HEK293 (cell line): ENCODE results near the gene CPM.

ENCODE experiments used
- GLIS2 ChIP-seq: fragments of 450-650 bp; formaldehyde crosslinking; IDR thresholded peaks from 2 replicates; pipeline ENCODE4 v1.5.1; 2016; ENCODE audit warnings: missing biosample characterization, missing genetic modification characterization
- ZFP37 ChIP-seq: fragments of 450-650 bp; formaldehyde crosslinking; IDR thresholded peaks from 2 replicates; pipeline ENCODE4 v1.5.1; 2016; ENCODE audit warnings: missing biosample characterization, missing genetic modification characterization
- ZNF10 ChIP-seq: fragments of 450-650 bp; formaldehyde crosslinking; IDR thresholded peaks from 2 replicates; pipeline ENCODE4 v1.5.1; 2017; ENCODE audit warnings: missing biosample characterization, missing genetic modification characterization
- ZNF114 ChIP-seq: fragments of 450-650 bp; formaldehyde crosslinking; IDR thresholded peaks from 2 replicates; pipeline ENCODE4 v1.5.0; 2017; ENCODE audit warnings: missing biosample characterization, missing genetic modification characterization
- TF ChIP-seq, protein P1 (sequence below): fragments of 450-650 bp; formaldehyde crosslinking; IDR thresholded peaks from 2 replicates; pipeline ENCODE4 v1.5.1; 2016; ENCODE audit warnings: missing biosample characterization, missing genetic modification characterization
- TF ChIP-seq, protein P2 (sequence below): fragments of 450-650 bp; formaldehyde crosslinking; IDR thresholded peaks from 2 replicates; pipeline ENCODE4 v1.5.1; 2016; ENCODE audit warnings: missing biosample characterization, missing genetic modification characterization

DNA sequence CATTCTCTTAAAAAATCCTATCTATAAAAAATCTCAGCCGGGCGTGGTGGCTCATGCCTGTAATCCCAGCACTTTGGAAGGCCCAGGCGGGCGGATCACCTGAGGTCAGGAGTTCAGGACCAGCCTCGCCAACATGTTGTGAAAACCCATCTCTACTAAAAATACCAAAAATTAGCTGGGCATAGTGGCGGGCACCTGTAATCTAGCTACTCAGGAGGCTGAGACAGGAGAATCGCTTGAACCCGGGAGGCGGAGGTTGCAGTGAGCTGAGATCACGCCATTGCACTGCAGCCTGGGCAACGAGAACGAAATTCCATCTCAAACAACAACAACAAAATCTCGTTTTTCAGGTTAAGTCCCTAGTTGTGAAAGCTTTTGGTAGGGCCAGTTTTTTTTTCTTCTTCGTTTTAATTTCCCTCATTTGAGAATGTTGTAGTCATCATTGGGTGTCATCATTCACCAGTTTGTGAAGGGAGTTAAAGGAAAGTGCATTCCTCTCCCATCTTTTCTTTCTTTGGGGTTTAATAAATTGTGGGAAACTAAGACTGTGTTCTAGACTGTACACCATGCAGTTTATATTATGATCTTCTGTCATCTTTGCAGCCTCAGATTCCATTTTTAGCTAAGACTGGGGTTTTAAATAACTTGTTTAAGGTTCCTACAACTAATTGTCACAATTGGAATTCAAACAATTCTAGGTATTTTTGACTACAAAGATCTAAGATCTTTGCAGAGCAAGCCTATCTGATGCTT lies 101.0 kb downstream of the CPM start:
- TF ChIP-seq, protein P1, sequence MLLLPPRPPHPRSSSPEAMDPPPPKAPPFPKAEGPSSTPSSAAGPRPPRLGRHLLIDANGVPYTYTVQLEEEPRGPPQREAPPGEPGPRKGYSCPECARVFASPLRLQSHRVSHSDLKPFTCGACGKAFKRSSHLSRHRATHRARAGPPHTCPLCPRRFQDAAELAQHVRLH (tag by site-specific recombination): no peak
- TF ChIP-seq GLIS2 (tag by site-specific recombination) (no peak), ZFP37 (tag by site-specific recombination) (no peak), ZNF114 (tag by site-specific recombination) (no peak), ZNF10 (tag by site-specific recombination) (no peak)
- TF ChIP-seq, protein P2, sequence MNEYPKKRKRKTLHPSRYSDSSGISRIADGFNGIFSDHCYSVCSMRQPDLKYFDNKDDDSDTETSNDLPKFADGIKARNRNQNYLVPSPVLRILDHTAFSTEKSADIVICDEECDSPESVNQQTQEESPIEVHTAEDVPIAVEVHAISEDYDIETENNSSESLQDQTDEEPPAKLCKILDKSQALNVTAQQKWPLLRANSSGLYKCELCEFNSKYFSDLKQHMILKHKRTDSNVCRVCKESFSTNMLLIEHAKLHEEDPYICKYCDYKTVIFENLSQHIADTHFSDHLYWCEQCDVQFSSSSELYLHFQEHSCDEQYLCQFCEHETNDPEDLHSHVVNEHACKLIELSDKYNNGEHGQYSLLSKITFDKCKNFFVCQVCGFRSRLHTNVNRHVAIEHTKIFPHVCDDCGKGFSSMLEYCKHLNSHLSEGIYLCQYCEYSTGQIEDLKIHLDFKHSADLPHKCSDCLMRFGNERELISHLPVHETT (tag by site-specific recombination): no peak
